GM12892 (cell line): ENCODE measurements around the gene PMIS2.

Experiments
- POLR2A ChIP-seq: IDR thresholded peaks from 2 replicates; pipeline ENCODE4 v1.6.1; 2011; ENCODE audit warnings: low read depth, low read length, control low read depth
- POLR2AphosphoS5 ChIP-seq: IDR thresholded peaks from 2 replicates; pipeline ENCODE4 v1.6.1; 2011; ENCODE audit warnings: low read depth, low read length, control low read depth
- TAF1 ChIP-seq: IDR thresholded peaks from 2 replicates; pipeline ENCODE4 v1.6.1; 2011; ENCODE audit warnings: low read depth, mild to moderate bottlenecking, control low read depth, low read length, borderline replicate concordance

DNA sequence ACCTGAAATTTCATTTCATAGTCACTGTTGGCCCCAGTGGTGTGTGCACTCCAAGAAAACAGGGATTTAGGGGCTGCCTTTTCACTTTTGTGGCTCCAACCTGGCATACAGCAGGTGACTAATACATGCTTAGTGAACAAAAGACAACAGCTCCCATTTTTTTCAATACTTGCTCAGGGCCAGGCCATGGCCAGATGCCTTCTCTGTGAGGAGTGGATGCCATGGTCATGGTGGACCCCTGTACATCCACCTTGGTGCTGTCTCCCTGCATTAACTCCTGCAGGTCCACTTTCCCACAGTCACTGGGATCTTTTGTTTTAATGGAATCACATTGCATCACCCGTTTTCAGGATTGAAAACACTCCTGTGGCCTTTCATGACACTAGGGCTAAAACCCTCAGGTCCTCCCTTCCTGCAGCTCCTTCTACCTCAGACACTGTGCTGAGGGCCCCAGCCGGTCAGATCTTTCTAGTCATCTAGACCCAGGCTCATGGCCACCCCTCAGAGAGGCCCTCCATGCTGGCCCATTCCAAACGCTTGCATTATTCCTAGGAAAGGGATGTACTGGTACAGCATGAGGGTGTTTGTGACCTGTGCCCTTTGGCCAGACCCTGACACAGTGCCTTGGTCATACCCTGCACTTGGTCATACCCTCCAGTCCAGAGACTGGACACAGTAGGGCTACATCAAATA is 41.7 kb upstream of the PMIS2 start:
- TF ChIP-seq POLR2A (no peak), POLR2AphosphoS5 (no peak), TAF1 (no peak)
